Measurements from ENCODE around the gene EML6. TPM values are rescaled to one million over a fixed set of nuclear protein-coding genes. Genes with fewer than 3 reads are reported as not detected.
A peak's percentile ranks its signal among the peaks of the same experiment; 100 is the strongest.

Gene EML6
- total RNA-seq, 1 experiment from 2014 or later, result 0.77 TPM

DNA sequence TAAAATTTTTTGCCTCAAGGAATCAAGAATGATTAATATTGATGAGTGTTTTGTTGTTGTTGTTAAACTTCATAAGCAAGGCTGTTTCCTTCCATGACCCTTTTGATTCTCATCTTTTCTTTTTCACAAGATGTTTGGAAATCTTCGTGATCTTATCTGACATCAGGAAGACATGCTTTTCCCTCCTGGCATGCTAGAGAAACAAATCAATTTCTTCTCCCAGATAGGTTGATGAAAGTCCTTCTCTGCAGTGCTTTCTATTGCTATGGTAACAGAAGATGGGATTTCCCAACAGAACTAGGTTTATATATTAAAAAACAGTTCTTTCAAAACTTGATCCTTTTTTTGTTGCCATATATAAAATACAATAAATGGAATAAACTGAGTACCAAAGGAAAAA lies 85.2 kb downstream of the EML6 start:
- ChIA-PET CTCF (interaction anchor here (0.9 kb wide), 1 partner anchor 86 kb away, joined by 3 read pairs; no protein-coding TSS in a partner anchor), POLR2A (no interaction called here)
- Mint-ChIP-seq H3K9me3 (ENCODE audit: unreplicated experiment) (peaks cover 14% of the 10 kb centered on the region), H3K36me3 (ENCODE audit: insufficient read depth, unreplicated experiment) (no peaks in the 10 kb centered on the region), H3K27me3 (ENCODE audit: insufficient read depth, unreplicated experiment) (no peaks in the 10 kb centered on the region), H3K4me3 (ENCODE audit: unreplicated experiment) (no peak overlapping the region), H3K4me1 (ENCODE audit: insufficient read depth, unreplicated experiment) (peaks cover 14% of the 10 kb centered on the region), H3K27ac (ENCODE audit: low read depth, unreplicated experiment) (no peak overlapping the region)
- DNase-seq (ENCODE audit: unreplicated experiment), result no peak
- BruUV-seq (replicated peaks), result no TSS peak
- TF ChIP-seq, protein P1, sequence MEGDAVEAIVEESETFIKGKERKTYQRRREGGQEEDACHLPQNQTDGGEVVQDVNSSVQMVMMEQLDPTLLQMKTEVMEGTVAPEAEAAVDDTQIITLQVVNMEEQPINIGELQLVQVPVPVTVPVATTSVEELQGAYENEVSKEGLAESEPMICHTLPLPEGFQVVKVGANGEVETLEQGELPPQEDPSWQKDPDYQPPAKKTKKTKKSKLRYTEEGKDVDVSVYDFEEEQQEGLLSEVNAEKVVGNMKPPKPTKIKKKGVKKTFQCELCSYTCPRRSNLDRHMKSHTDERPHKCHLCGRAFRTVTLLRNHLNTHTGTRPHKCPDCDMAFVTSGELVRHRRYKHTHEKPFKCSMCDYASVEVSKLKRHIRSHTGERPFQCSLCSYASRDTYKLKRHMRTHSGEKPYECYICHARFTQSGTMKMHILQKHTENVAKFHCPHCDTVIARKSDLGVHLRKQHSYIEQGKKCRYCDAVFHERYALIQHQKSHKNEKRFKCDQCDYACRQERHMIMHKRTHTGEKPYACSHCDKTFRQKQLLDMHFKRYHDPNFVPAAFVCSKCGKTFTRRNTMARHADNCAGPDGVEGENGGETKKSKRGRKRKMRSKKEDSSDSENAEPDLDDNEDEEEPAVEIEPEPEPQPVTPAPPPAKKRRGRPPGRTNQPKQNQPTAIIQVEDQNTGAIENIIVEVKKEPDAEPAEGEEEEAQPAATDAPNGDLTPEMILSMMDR (IDR thresholded peaks at IDR 0.05; ENCODE audit: unreplicated experiment), result no peak
- intact Hi-C loops (cut with micrococcal nuclease), result no loop called here

DNA sequence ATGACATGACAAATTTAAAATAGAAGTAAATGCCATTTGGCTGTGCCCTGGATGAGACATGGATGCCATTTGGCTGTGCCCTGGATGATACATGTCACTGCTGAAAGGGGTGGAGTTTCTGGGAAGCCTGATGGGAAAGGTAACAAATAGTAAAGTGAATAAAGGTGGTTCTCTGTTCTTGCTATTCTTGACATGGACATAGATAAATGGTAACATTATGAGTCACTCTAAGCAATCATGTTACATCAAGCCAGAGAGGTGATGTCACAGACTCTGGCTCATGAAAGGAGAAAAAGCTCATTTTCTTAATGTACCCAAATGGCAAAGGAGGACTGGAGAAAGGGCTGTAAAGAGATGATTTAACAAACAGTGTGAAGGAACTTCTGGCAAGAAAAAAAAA lies 86.4 kb downstream of the EML6 start:
- CTCF ChIA-PET, result interaction anchor here (0.7 kb wide), 1 partner anchor 73 kb away, joined by 4 read pairs; no protein-coding TSS in a partner anchor
- no peak overlapping the region for H3K4me3 Mint-ChIP-seq (ENCODE audit: unreplicated experiment)
- TF ChIP-seq, protein P1 (IDR thresholded peaks at IDR 0.05; ENCODE audit: unreplicated experiment), result no peak
- H3K9me3 Mint-ChIP-seq (ENCODE audit: unreplicated experiment), result peaks cover 14% of the 10 kb centered on the region
- POLR2A ChIA-PET, result interaction anchor here (1.0 to 1.2 kb wide), 2 partner anchors 10 to 87 kb away, joined by 3 to 4 read pairs; no protein-coding TSS in a partner anchor
- no peak overlapping the region for H3K27ac Mint-ChIP-seq (ENCODE audit: low read depth, unreplicated experiment)
- intact Hi-C loops (cut with micrococcal nuclease), result no loop called here
- H3K36me3 Mint-ChIP-seq (ENCODE audit: insufficient read depth, unreplicated experiment), result no peaks in the 10 kb centered on the region
- peak; percentile 53 for DNase-seq (ENCODE audit: unreplicated experiment)
- peaks cover 25% of the 10 kb centered on the region for H3K4me1 Mint-ChIP-seq (ENCODE audit: insufficient read depth, unreplicated experiment)
- no TSS peak for BruUV-seq (replicated peaks)
- no peaks in the 10 kb centered on the region for H3K27me3 Mint-ChIP-seq (ENCODE audit: insufficient read depth, unreplicated experiment)

DNA sequence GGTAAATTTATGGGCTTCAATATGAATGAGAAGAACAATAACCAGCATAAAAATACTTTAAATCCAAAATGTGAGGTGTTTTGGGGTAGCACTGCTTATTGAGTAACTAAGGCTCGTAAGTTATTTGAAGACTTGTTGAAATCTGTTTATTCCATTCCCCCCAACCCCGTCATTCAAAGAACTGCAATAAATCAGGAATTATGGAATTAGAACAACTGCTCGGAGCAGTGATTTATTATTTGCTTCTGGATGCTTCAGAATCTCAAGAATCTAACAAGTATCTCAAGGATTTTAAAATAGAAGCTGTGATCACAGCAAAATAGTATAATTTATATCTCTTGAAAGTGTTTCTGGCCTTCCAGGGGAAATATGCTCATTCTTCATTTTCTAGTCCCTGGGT lies 86.8 kb downstream of the EML6 start:
- Mint-ChIP-seq H3K4me3 (ENCODE audit: unreplicated experiment) (no peak overlapping the region), H3K27me3 (ENCODE audit: insufficient read depth, unreplicated experiment) (no peaks in the 10 kb centered on the region), H3K27ac (ENCODE audit: low read depth, unreplicated experiment) (no peak overlapping the region), H3K36me3 (ENCODE audit: insufficient read depth, unreplicated experiment) (no peaks in the 10 kb centered on the region), H3K4me1 (ENCODE audit: insufficient read depth, unreplicated experiment) (peaks cover 27% of the 10 kb centered on the region), H3K9me3 (ENCODE audit: unreplicated experiment) (peaks cover 14% of the 10 kb centered on the region)
- intact Hi-C loops (cut with micrococcal nuclease), result no loop called here
- no peak for DNase-seq (ENCODE audit: unreplicated experiment)
- ChIA-PET CTCF (interaction anchor here (0.6 to 0.7 kb wide), 2 partner anchors 46 to 72 kb away, joined by 3 to 4 read pairs; no protein-coding TSS in a partner anchor), POLR2A (interaction anchor here (1.0 to 1.2 kb wide), 2 partner anchors 11 to 87 kb away, joined by 3 to 4 read pairs; no protein-coding TSS in a partner anchor)
- TF ChIP-seq, protein P1 (IDR thresholded peaks at IDR 0.05; ENCODE audit: unreplicated experiment), result no peak
- no TSS peak for BruUV-seq (replicated peaks)

DNA sequence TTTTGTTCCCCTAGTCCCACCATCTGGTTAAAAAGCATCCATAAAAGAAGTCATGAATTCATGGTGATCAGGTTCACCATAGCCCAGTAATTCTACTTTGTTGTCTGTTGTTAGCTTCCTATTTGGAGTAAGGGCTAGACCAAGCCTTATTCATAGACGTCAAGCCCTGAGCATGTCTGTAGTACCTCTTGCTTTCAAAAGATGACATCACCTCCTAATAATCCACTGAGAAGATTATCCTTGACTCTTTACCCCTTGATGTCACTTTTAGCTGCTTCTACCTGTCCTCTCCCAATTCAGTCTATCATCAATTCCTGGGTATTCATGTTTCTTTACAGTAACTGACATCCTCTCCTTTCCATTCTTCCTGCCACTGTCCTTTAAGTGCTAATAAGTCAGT lies 90.1 kb downstream of the EML6 start:
- H3K4me3 Mint-ChIP-seq (ENCODE audit: unreplicated experiment), result no peak overlapping the region
- no TSS peak for BruUV-seq (replicated peaks)
- peak overlapping the region; percentile 46 for H3K27ac Mint-ChIP-seq (ENCODE audit: low read depth, unreplicated experiment)
- TF ChIP-seq, protein P1 (IDR thresholded peaks at IDR 0.05; ENCODE audit: unreplicated experiment), result no peak
- H3K36me3 Mint-ChIP-seq (ENCODE audit: insufficient read depth, unreplicated experiment), result no peaks in the 10 kb centered on the region
- CTCF ChIA-PET, result interaction anchor here (0.6 to 0.8 kb wide), 2 partner anchors 10 to 24 kb away, joined by 3 read pairs; no protein-coding TSS in a partner anchor
- peaks cover 8% of the 10 kb centered on the region for H3K9me3 Mint-ChIP-seq (ENCODE audit: unreplicated experiment)
- intact Hi-C loops (cut with micrococcal nuclease), result no loop called here
- no peak for DNase-seq (ENCODE audit: unreplicated experiment)
- POLR2A ChIA-PET, result no interaction called here
- peaks cover 27% of the 10 kb centered on the region for H3K4me1 Mint-ChIP-seq (ENCODE audit: insufficient read depth, unreplicated experiment)
- no peaks in the 10 kb centered on the region for H3K27me3 Mint-ChIP-seq (ENCODE audit: insufficient read depth, unreplicated experiment)

All from MCF 10A (cell line).